ENCODE measurements around the gene TBC1D4. TPM values are rescaled to one million over a fixed set of nuclear protein-coding genes. Genes with fewer than 3 reads are reported as not detected.
A peak's percentile ranks its signal among the peaks of the same experiment; 100 is the strongest.

The TBC1D4 gene
- total RNA-seq, 4 donors from 2014 or later: 20.2 to 74.7 (median 30.9) TPM

GRCh38 chr13:75469047-75469446 lies 12.9 kb downstream of the TBC1D4 start:
- Histone ChIP-seq H3K36me3 (no peaks in the 10 kb centered on the region), H3K27me3 (no peaks in the 10 kb centered on the region), H3K4me1 (no peaks in the 10 kb centered on the region), H3K4me3 (no peak overlapping the region), H3K9me3 (no peaks in the 10 kb centered on the region), H3K27ac (no peak overlapping the region)
- intact Hi-C loops (cut with DNase I; ENCODE audit: low total_unique reads): no loop called here
- TF ChIP-seq POLR2A (IDR thresholded peaks at IDR 0.05): no peak
- TF ChIP-seq, protein P1, sequence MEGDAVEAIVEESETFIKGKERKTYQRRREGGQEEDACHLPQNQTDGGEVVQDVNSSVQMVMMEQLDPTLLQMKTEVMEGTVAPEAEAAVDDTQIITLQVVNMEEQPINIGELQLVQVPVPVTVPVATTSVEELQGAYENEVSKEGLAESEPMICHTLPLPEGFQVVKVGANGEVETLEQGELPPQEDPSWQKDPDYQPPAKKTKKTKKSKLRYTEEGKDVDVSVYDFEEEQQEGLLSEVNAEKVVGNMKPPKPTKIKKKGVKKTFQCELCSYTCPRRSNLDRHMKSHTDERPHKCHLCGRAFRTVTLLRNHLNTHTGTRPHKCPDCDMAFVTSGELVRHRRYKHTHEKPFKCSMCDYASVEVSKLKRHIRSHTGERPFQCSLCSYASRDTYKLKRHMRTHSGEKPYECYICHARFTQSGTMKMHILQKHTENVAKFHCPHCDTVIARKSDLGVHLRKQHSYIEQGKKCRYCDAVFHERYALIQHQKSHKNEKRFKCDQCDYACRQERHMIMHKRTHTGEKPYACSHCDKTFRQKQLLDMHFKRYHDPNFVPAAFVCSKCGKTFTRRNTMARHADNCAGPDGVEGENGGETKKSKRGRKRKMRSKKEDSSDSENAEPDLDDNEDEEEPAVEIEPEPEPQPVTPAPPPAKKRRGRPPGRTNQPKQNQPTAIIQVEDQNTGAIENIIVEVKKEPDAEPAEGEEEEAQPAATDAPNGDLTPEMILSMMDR (IDR thresholded peaks at IDR 0.05): no peak
- no peak for DNase-seq

GRCh38 chr13:75468602-75469001 lies 13.4 kb downstream of the TBC1D4 start:
- Histone ChIP-seq H3K27me3 (no peaks in the 10 kb centered on the region), H3K4me1 (no peaks in the 10 kb centered on the region), H3K36me3 (no peaks in the 10 kb centered on the region), H3K27ac (peak overlapping the region in 1 of 2 donors; percentile 12), H3K9me3 (no peaks in the 10 kb centered on the region), H3K4me3 (no peak overlapping the region)
- DNase-seq: no peak
- intact Hi-C loops (cut with DNase I; ENCODE audit: low total_unique reads): no loop called here
- TF ChIP-seq POLR2A (IDR thresholded peaks at IDR 0.05): no peak

DNA sequence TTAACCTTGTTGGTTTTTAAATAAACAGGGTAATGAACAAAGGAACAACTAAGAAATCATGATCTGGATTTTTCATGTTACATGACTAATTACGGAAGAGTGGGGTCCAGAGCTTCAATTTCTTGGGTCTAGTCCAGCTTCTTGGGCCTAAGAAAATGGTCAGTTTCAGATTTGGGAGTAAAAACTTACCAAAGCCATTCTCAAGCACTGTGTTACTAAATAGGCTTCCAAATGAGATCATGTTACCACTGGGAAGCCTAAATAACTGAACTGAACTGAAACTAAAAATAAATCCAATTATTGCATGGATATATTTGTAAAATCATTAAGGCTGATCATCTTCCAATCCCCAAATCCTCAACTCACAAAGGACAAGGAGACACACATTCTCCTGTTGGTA lies 13.9 kb downstream of the TBC1D4 start:
- no peak overlapping the region for H3K4me3 ChIP-seq
- H3K27me3 ChIP-seq: no peaks in the 10 kb centered on the region
- no peak for DNase-seq
- TF ChIP-seq POLR2A (IDR thresholded peaks at IDR 0.05): no peak
- TF ChIP-seq, protein P1 (IDR thresholded peaks at IDR 0.05): no peak
- no peaks in the 10 kb centered on the region for H3K36me3 ChIP-seq
- no peaks in the 10 kb centered on the region for H3K9me3 ChIP-seq
- H3K27ac ChIP-seq: peak overlapping the region; percentile 2 to 12
- H3K4me1 ChIP-seq: no peaks in the 10 kb centered on the region
- intact Hi-C loops (cut with DNase I; ENCODE audit: low total_unique reads): no loop called here

DNA sequence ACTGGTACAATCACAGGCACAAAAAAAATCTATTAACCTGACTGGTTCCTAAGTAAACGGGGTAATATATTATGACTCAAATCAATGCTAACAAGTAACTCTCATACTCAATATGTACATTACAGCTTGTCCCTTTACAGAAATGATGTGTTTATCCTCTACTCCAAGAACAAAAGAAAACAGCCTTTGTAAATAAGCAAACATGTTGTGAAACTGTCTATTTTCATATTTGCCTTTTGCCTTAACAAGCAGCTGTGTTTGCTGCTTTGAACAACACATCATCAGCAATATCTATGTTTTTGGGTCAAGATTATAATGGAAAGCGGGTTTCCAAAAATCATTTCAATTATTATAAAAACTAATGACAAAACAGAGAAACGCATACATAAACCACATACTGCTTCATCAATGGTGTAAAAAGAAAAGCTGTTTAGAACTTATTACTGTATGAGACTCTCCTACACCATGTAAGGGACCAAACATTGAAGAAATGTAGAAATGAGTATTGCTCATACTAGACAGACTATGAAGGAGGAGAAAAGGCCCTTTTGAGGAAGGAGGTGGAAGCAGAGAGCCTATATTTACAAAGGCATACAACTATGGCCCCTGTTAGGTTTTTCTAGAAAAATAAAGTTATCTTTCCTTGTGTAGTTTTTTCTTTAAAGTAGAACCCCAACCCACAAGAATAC lies 14.8 kb downstream of the TBC1D4 start:
- H3K27ac ChIP-seq: no peak overlapping the region
- no peak for TF ChIP-seq POLR2A (IDR thresholded peaks at IDR 0.05)
- TF ChIP-seq, protein P1 (IDR thresholded peaks at IDR 0.05): no peak
- DNase-seq: no peak
- no peak overlapping the region for H3K4me3 ChIP-seq
- no peaks in the 10 kb centered on the region for H3K27me3 ChIP-seq
- H3K4me1 ChIP-seq: no peaks in the 10 kb centered on the region
- H3K9me3 ChIP-seq: no peaks in the 10 kb centered on the region
- H3K36me3 ChIP-seq: no peaks in the 10 kb centered on the region
- intact Hi-C loops (cut with DNase I; ENCODE audit: low total_unique reads): no loop called here

- H3K27ac ChIP-seq: no peak overlapping the region
- H3K9me3 ChIP-seq: no peaks in the 10 kb centered on the region
- no peak overlapping the region for H3K4me3 ChIP-seq
- no peak for DNase-seq
- no peak for TF ChIP-seq POLR2A (IDR thresholded peaks at IDR 0.05)
- TF ChIP-seq, protein P1 (IDR thresholded peaks at IDR 0.05): no peak
- no peaks in the 10 kb centered on the region for H3K4me1 ChIP-seq
- H3K27me3 ChIP-seq: no peaks in the 10 kb centered on the region
- intact Hi-C loops (cut with DNase I; ENCODE audit: low total_unique reads): no loop called here
- H3K36me3 ChIP-seq: no peaks in the 10 kb centered on the region
Observed at GRCh38 chr13:75465236-75465635, 16.7 kb downstream of the TBC1D4 start.

Measured in uterus (tissue), 4 donors.